UCSD-AML1 (cell line): Measurements from ENCODE around the gene SFXN2.
"Not testable (repeated sequence)": the region's sequence is repeated elsewhere in the genome, so short reads cannot be mapped to it uniquely, and the experiment has no call there.

Experiments used
- DNase-seq: peaks from one replicate; lab custom pipeline; 2025; ENCODE audit not compliant: unreplicated experiment; lab: John Stamatoyannopoulos, UW

Gene SFXN2

DNA sequence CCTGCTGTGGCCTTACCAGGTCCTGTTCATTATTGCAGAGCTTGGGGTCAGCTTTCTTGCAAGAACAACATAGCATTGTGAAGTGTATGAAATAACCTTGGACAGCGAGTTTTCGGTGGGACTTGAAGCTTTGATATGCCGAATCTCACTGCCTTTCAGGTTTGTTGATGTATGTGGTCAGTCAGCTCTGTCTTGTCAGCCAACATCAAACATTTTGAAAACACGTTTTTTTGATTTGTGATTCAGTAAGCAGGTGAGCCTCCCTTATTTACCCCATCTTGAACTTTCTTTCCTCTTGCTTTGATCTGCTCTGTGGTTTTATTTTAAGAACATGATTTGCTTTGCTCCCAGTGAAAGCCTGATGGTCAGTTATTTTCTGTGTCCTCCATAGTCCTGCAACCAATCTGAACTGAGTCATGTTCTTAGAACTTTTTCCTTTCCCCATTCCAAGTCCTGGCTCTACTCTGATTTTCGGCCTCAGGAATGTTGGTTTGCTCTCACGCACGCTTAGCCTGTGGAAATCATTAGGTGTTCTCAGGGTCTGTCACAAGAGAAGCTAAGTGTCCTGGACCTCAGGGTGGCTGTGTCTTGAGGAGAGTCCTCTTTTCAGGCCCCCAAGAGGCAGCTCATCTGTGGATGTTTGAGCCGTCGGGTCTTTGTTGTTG, 38.0 kb downstream of the SFXN2 start:
- DNase-seq = no peak

DNA sequence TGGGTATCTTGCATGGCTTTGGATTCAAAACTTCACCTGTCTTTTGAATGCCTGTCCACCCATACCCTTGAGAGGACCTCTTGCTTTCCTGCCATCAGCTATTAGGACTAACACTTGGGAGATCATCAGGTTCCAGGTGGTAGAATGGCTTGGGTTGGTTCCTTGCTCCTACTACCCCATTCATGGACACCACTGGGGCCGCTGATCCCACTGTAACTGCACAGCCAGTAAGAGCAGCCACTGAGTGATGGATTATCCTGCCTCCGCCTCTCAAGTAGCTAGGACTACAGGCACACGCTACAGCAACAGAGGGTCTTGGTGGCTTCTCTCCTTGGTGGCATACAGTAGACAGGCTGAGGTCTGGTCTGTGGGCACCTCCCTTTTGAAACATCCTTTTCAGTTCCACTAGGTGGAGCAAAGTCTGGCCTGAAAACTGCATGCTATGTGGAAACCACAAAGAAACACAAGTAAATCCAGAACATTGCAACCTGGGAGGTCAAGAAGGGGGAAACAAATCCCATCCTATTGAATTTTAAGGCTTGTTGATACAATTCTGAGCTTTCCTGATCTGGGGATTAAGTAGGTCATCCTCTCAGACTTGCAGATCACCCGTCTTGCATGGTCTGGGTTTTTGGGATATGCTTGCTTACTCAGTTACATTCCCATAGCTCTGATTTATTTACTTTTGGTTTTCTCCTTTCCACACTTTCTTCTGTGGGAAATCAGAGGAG, 38.7 kb downstream of the SFXN2 start:
- peak; percentile 27 for DNase-seq

DNA sequence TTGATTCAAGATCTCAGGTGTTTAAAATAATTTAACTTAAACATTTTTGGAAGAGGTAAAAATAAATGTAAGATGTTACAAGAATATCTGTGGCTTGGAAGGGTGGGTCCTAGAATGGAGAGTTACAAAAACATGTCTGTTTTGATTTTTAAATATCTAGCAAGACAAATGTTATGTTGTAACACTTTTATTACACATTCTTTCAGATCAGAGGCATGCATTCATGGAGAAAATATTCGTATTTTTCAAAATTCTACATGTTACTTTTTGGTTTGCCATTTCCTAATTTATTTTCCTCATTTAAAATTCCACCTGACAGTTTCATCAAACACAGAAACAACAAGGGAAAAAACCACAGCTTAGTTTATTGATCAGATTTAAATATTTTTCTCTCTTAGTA, 39.3 kb downstream of the SFXN2 start:
- no peak for DNase-seq

DNA sequence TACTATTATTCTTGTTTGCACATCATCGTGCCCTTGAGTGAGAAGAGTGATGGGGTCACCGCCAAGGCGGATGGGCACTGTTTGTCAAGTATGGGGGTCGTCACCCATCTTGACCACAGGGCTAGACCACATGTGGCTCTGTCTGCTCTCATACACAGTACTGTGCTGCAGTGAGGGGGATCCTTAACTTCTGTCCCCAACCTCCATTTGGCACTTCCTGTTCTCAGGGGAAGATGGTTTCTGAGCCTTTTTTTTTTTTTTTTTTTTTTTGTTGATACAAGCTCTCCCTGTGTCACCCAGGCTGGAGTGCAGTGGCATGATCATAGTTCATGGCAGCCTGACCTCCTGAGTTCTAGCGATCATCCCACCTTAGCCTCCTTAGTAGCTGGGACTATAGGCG, 42.9 kb downstream of the SFXN2 start:
- DNase-seq = no peak

- DNase-seq = no peak
Measured at GRCh38 chr10:102758240-102758932, 44.0 kb downstream of the SFXN2 start.

DNA sequence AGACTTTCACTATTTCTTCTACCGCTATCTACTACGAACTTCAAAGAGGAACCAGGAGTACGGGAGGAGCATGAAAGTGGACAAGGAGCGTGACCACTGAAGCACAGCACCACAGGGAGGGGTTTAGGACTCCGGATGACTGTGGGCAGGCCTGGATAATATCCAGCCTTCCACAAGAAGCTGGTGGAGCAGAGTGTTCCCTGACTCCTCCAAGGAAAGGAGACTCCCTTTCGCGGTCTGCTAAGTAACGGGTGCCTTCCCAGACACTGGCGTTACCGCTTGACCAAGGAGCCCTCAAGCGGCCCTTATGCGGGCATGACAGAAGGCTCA, 44.5 kb downstream of the SFXN2 start:
- DNase-seq = not testable (repeated sequence)

- DNase-seq = no peak
Measured at GRCh38 chr10:102759497-102760210, 45.2 kb downstream of the SFXN2 start.

DNA sequence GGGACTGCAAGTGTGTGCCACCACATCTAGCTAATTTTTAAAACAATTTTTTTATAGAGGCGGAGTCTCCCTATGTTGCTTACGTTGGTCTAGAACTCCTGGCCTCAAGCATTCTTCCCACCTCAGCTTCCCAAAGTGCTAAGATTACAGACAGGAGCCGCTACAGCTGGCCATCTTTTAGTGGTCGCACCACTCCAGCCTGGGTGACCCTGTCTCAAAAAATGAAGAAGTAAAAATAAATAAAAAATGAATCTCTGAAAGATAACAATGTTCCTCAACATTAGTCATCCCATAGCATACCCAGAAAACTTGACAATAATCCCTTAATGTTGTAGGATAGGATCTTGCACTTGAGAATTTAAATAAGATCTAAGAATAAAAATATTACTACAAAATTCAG, 47.5 kb downstream of the SFXN2 start:
- no peak for DNase-seq

- DNase-seq = no peak
Measured at GRCh38 chr10:102762401-102763015, 48.1 kb downstream of the SFXN2 start.

- DNase-seq = no peak
Measured at GRCh38 chr10:102763037-102763607, 48.7 kb downstream of the SFXN2 start.

GRCh38 chr10:102764470-102765161, 50.2 kb downstream of the SFXN2 start:
- DNase-seq = no peak

- no peak for DNase-seq
Measured at GRCh38 chr10:102765336-102765735, 50.9 kb downstream of the SFXN2 start.

DNA sequence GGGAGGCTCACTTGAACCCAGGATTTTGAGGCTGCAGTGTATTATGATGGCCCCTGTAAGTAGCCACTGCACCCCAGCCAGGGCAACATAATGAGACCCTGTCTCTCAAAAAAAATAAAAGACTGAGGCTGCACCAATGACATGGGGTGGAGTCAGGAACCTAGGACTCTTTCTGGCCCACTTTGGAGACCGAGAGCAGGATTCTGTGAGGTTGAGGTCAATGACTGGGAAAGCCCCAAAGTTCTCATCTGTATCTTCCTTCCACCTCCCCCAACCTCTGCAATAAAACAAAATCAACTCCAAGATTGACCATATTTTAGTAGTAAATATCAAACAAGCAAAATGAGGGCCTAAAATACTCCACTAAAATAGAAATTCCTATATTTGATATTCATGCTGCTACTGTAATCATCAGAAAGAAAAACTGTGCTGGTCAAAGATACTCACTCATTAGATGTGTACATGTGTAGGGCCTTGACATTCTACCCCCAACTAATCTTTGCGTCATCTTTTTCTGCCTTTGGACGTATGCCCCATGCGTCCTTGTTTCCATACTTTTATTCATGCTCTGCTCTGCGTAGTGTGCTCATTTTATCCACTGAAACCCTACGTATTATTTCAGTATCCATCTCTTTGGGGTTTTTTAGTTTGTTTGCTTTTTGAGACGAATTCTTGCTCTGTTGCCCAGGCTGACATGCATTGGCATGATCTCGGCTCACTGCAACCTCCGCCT, 53.2 kb downstream of the SFXN2 start:
- no peak for DNase-seq

- DNase-seq = no peak
Measured at GRCh38 chr10:102769375-102770107, 55.1 kb downstream of the SFXN2 start.

DNA sequence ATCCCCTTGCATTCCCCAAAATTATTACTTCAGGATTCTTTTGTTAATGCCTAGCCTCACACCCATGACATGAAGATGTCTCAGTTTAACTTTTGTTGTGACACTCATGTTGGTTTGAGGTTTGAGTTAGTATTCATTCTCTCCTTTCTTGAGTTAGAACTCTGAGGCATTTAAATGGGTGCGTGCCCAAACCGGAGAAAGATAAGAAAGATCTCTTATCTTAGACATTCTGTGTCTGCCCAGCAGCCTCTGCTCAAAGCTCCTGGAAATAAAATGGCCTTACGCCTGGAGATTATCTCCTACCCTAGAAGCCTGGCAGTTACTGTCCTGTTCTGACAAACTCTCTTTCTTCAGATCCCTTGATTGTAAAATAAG, 55.7 kb downstream of the SFXN2 start:
- no peak for DNase-seq

DNA sequence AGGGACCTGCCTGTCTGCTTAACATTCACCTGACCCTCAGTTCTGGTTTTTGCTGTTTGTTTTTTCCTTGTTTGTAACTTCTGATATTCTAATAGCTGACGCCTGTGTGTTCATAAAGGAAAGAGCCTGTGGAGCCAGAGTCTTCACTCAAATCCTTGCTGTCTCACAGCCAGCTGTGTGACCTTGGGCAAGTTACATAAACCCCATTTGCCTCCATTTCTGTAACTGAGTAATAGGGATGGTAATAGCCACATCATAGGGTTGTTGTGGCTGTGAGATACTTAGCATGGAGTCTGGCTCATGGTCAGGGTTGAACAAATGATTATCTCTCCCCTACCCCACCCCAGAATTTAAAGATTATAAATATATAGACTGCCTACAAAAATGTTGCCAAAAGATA, 56.4 kb downstream of the SFXN2 start:
- DNase-seq = no peak

DNA sequence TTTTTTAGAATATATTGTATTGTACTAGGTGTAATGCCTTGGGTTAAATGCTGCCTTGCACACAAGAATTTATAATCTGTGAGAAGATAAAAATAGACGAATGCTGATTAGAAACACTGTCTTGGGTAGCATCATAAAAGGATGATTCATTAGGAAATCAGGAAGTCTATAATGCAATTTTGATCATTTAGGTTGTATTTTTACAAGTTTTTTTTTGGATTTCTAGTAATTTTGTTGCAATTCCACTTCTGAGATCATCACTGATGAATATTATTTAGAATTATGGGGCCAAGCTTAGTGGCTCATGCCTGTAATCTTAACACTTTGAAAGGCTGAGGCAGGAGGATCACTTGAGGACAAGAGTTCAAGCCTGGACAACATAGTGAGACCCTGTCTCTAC, 58.9 kb downstream of the SFXN2 start:
- no peak for DNase-seq

DNA sequence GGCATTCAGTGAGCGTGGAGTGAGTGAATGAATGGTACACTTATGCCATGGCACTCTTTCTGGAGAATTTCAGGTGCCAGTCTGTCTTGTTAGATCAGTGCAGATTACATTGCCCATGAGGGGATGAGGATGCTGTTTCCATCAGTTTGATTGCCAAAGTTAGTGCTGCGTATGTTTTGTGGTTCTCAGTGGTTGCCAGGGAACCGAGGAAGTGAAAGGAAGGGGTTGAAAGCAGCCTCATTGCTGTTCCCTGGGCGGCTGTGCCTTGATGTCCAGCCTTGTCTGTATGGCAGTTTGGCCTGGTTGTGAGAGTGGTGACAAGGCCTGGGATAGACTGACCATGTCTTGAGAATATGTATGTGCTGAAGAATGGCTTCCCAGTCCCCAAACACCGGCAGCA, 59.5 kb downstream of the SFXN2 start:
- DNase-seq = no peak
